Fibroblast of lung (primary cell): ENCODE results near the gene DENND1A.

Source experiments
- EZH2 ChIP-seq: IDR thresholded peaks from 2 replicates; pipeline ENCODE4 v1.5.1; 2012; ENCODE audit warnings: low read length, control low read depth, mild to moderate bottlenecking; ENCODE audit errors: missing control alignments
- TF ChIP-seq, protein P1 (sequence below), 2 donors: IDR thresholded peaks in 1 of 2; conservative IDR thresholded peaks in 1 of 2; 1 replicate in 1 of 2; 2 replicates in 1 of 2; pipeline ENCODE4 v1.5.1; 2011 to 2012; ENCODE audit warnings: low read length in 2 of 2, control low read depth in 1 of 2, inconsistent platforms in 1 of 2, low read depth in 1 of 2, mild to moderate bottlenecking in 1 of 2

DNA sequence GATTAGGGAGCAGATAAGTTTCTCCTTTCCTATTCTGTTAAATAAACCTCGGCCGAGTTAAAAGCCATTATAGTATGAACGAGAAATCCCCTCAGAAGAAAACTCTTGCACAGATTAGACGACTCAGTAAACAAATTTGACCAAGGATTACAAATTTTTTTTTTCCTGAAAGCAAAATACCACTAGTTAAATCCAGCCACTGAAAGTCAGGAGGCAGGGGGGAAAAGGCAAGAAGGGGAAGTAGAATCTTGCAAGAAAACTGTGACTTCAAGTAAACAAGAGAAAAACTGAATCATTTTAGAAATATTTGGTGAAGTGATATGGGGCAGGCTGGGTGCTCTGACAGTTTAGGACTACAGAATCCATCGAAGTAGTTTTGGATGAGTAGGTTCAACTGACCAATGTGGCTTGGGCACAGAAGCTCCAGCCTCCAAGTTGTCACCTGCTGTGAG lies 251.0 kb downstream of the DENND1A start:
- TF ChIP-seq, protein P1, sequence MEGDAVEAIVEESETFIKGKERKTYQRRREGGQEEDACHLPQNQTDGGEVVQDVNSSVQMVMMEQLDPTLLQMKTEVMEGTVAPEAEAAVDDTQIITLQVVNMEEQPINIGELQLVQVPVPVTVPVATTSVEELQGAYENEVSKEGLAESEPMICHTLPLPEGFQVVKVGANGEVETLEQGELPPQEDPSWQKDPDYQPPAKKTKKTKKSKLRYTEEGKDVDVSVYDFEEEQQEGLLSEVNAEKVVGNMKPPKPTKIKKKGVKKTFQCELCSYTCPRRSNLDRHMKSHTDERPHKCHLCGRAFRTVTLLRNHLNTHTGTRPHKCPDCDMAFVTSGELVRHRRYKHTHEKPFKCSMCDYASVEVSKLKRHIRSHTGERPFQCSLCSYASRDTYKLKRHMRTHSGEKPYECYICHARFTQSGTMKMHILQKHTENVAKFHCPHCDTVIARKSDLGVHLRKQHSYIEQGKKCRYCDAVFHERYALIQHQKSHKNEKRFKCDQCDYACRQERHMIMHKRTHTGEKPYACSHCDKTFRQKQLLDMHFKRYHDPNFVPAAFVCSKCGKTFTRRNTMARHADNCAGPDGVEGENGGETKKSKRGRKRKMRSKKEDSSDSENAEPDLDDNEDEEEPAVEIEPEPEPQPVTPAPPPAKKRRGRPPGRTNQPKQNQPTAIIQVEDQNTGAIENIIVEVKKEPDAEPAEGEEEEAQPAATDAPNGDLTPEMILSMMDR (conservative IDR thresholded peaks at IDR 0.05 in 1 of 2, IDR thresholded peaks at IDR 0.05 in 1 of 2; ENCODE audit: low read depth in 1 of 2, low read length in 2 of 2): no peak
- no peak for TF ChIP-seq EZH2
